Fibroblast of pulmonary artery (primary cell): ENCODE measurements around the gene SLC1A3.

Source experiments
- DNase-seq: peaks from one replicate; pipeline ENCODE4 v3.0.0-alpha.2; 2010; ENCODE audit warnings: low read depth
- H3K4me3 ChIP-seq: replicated peaks from 2 replicates; pipeline ENCODE4 v1.5.1; 2011; ENCODE audit warnings: low read depth, mild to moderate bottlenecking, control low read depth, low read length, moderate library complexity
- TF ChIP-seq, protein P1 (sequence below): IDR thresholded peaks from 2 replicates; pipeline ENCODE4 v1.5.1; 2011; ENCODE audit warnings: mild to moderate bottlenecking, control low read depth, low read length, inconsistent platforms; ENCODE audit errors: missing control alignments

Gene SLC1A3

DNA sequence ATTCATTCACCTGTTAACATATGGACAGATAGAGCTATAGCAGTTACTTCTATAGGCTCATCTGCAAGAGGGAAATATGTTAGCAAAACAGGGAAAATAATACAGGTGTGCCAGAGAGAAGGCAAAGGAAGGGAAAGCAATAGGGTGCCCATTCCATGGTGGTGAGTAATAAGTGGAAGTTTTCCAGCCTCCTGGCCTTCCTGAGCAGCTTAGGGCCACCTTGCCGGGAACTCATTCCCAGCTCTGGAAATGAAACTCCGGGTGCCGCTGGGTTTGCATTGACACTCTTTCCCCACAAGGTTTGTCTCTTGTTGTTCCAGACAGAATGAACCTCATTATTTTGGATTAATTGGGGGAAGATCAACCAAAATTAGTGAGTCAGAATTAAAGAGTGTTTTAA, 58.4 kb downstream of the SLC1A3 start:
- no peak overlapping the region for H3K4me3 ChIP-seq
- no peak for DNase-seq
- TF ChIP-seq, protein P1, sequence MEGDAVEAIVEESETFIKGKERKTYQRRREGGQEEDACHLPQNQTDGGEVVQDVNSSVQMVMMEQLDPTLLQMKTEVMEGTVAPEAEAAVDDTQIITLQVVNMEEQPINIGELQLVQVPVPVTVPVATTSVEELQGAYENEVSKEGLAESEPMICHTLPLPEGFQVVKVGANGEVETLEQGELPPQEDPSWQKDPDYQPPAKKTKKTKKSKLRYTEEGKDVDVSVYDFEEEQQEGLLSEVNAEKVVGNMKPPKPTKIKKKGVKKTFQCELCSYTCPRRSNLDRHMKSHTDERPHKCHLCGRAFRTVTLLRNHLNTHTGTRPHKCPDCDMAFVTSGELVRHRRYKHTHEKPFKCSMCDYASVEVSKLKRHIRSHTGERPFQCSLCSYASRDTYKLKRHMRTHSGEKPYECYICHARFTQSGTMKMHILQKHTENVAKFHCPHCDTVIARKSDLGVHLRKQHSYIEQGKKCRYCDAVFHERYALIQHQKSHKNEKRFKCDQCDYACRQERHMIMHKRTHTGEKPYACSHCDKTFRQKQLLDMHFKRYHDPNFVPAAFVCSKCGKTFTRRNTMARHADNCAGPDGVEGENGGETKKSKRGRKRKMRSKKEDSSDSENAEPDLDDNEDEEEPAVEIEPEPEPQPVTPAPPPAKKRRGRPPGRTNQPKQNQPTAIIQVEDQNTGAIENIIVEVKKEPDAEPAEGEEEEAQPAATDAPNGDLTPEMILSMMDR = no peak

DNA sequence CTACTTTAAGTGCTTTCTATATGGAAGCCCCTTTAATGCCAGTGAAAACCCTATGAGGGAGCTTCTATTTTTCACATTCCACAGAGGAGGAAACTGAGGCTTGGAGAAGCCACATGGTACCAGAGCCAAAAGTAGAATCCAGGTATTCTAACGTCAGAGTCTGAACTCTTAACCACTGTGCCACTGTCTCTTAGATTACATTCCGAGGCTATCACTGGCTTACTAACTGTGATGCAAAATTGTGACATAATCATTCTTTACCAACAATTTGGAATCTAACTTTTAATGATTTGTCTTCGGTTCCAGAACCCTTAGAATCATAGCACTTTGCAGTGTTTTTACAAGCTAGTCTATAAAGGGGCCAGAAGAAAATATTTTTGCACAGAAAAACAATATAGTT, 59.2 kb downstream of the SLC1A3 start:
- TF ChIP-seq, protein P1 = no peak
- H3K4me3 ChIP-seq = no peak overlapping the region
- DNase-seq = no peak

DNA sequence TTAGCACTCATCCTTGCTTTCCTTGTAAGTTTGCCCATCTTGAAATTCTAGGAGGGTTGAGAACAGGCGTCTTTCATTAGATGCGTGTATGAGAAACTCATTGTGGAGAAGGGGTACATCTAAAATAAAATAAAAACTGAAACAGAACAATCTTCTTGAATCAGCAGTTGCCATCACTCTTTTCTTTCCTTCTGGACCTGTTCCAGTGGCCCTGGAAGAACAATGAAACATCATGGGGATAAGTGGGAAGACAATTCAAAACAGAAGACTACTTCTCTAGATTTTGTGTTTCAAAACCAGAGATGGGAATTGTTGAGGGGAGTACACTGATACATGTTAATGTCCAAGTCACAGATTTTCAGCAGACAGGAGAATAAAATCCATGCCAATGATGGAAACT, 59.9 kb downstream of the SLC1A3 start:
- DNase-seq = no peak
- TF ChIP-seq, protein P1 = no peak
- H3K4me3 ChIP-seq = no peak overlapping the region

DNA sequence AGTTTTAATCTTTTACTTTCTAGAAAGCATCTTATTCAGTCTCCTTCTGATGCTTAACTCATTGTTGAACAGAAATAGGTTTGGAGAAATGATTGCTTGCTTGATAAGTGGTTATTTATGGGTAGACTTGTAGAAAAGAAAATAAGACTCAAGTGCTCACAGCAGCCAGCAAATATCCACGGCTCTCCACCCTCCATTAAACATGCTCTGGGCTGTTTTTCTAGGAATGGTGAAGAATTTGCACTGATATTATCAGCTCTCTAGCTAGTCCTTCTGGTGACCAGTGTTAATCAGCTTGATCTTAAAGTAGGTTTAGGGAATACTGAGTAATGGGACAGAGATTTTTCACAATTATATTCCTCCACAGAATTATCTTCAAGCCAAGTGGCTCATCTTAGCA, 60.6 kb downstream of the SLC1A3 start:
- no peak for DNase-seq
- TF ChIP-seq, protein P1 = no peak

DNA sequence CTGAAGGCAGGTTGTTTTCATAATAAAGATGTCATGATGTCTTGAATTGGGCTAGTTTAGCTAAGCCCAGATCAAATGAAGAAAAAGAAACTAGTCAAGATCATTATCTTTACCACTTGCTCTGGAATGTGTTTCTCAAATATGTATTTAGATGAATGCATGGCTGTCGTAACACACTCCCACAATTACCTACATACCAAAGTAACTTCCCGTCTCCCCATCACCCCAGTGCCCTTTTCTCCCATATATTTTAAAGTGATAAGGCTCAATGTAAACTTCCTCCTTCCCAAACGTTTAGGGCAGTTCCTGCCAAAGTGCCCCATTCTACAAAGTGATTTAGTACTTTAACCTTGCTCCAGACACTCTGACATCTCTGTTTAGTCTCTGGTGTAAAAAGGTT, 61.4 kb downstream of the SLC1A3 start:
- no peak overlapping the region for H3K4me3 ChIP-seq
- TF ChIP-seq, protein P1 = no peak
- peak; percentile 11 for DNase-seq

More for the DNA sequence above, 60.6 kb downstream of the SLC1A3 start:
- no peak overlapping the region for H3K4me3 ChIP-seq

DNA sequence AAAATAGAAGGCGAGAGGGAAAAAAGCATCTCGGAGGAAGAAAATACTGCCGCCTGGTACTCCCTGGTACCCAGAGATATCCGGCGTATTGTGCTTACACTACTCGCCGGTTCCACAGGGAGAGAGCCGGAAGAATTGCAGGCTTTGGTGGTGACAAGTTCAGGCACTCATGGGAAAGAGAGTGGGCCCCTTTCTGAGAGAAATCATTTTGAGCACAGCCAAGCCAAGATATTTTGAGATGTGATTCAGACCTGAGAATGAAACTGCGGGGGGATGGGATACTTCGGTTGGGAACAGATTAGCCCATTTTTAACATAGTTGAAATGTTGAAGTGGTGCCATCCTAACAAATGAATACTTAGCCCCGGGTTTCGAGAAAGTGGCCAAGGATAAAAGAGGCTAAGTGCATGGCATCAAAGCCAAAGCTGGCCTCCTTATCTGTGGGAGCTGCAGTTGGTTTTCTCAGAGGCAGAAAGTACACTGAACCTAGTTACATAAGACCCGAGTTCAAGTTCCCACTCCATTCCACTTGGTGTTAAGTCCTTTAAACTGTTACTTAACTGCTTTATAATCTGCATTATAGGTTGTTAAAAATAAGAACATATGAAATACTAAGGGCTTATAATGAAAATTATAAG, 62.7 kb downstream of the SLC1A3 start:
- TF ChIP-seq, protein P1 = no peak
- DNase-seq = peak; percentile 49
- H3K4me3 ChIP-seq = no peak overlapping the region

DNA sequence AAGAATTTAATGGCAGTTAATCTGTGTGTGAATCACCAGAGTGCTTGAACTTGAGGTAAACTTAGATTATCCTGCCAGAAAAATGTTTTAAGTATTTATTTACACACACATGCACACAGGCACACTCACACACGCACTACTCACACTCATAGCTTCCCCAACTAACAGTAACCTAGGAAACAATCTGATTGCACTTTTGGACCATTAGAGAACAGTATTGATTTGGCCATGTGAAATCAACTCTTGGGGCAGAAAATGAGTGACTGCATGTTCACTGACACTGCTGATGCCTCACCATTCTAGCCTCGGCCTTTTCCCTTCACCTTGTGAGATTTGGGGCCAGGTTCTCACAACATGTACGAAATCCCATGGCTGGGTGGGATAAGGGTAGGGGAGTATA, 64.1 kb downstream of the SLC1A3 start:
- no peak for DNase-seq
- TF ChIP-seq, protein P1 = no peak
- H3K4me3 ChIP-seq = no peak overlapping the region
